GM21447 (cell line): ENCODE data around the gene KAT2B.
A peak's percentile ranks its signal among the peaks of the same experiment; 100 is the strongest.

ENCODE experiments used
- ATAC-seq: cut with Tn5 transposase; IDR thresholded peaks from one replicate; pipeline ENCODE4 v1.9.1; 2021; ENCODE audit not compliant: unreplicated experiment

The KAT2B gene

DNA sequence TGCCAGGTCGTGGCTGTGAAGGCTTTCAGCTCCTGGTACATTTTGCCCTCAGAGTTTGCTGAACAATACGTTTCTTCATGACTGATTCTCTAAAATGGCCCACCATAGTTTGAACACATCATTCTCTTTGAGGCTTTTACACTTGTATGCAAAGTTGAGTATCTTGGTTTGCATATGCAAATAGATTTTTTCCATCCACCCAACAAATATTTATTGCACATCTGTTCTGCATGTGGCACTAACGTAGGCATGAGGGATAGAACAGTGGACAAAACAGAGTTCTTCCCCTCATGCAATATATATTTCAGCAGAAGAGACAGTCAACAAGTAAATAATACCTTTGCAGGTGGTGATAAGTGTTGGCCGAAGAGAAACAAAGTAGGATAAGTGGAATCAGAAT is 55.2 kb downstream of the KAT2B start:
- no peak for ATAC-seq

DNA sequence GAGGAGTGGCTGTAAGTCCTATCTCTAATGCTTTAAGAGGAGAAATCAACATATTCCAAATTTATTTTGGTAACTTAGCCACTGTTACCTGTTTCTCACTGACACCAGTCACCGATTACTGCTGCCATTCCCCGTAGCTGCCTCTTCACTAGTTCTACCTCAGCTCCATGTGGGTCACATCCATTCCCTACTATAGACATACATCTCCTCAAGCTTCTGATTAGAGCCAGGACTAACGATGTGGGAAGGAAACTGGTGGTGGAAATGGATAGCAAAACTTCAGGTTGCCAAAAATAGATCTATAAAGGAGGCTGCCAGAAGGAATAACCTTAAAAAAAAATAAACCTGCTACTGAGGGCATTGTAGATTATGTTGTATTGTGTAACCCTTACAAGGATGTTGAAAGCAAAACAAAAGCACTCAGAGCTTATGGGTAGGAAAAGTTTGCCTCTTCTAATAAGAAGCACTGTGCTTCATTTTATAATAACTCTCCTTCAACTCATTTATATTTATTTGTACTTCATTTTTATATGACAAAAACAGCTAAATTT is 56.0 kb downstream of the KAT2B start:
- no peak for ATAC-seq

DNA sequence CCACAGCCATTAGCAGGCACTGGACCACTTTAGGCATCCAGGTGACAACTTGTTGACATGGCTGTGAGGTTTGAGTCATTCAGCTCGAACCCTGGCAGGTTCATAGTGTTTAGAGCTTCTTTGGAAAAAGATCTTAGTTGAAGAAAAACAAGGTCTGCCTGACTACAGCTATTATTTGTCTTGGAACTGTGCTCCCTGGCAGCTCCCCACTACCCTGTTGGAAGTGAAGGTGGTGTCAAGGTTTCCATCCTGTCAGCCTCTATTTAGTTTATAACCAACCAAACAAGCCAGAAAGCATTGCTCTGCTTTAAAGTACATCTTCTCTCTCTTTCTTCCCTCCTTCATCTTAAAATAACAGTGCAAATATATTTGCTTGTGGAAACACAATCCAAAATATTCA is 56.8 kb downstream of the KAT2B start:
- no peak for ATAC-seq

DNA sequence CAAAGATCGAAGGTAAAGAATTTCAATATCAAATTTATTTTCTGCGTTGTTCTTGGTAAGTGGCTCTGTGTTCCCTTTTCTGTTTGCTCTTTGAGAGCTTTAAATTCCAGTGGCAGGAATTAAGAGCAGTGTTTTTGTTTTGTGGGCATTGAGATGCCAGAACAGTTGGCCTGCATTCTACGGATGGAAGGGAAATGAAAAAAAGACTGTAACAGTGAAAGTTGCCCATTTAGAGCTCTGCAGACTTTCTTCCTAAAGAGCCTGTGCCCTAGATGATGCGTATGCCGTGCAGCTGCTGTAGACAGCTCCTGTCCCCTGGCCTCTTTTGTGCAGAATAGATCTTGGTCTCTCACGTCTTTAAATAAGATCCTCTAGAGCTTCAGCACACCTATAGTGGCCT is 58.8 kb downstream of the KAT2B start:
- no peak for ATAC-seq

DNA sequence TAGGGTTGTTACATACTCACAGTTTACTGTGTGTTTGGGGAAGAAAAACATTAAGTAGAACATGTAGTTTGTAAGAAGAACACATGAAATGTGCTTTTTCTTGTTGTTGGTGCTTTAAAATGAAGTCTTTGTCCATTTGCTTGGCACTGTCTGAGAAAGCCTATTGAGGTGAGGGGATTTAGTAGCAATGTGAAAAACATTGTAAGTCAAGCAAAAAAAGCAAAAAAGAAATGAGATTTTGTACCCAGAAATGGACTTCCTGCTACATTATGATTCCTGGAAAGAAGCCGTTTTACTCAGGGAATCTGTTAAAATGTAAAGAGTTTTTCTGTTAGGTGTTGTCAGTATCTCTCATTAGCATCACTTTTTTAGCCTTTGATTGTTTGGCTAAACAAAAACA is 59.9 kb downstream of the KAT2B start:
- no peak for ATAC-seq

DNA sequence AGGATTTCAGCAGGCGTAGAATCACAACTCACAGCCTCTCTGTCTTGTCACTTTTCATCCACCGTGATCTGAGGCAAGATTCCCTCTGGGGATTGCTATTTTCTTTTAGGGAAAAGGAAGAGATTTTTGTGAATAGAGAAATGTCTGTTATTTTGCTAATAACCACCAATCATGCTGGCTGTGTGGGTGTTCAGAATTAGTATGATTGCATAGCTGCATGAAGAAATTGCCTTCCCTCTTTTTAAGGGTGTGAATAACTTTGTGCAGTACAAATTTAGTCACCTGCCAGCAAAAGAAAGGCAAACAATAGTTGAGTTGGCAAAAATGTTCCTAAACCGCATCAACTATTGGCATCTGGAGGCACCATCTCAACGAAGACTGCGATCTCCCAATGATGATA is 60.8 kb downstream of the KAT2B start:
- ATAC-seq, result no peak

DNA sequence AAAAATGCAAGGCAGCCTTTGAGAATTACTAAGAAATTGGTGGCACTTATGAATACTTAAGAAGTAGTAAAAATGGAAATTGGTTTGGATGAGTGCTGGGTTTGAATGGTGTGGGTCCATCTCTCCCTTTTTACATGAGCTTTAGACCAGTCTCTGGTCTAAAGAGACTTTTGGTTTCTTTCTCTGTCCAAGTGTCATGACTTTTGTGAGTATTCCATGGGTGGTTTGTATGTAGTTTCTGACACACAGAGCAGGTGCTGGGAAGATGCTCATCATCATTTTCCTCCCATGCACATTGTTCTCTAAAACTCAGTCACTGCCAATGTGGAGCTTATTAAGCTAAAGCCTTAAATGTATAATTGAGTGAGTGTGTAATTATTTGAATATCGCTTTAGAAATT is 63.5 kb downstream of the KAT2B start:
- ATAC-seq, result peak; percentile 44

DNA sequence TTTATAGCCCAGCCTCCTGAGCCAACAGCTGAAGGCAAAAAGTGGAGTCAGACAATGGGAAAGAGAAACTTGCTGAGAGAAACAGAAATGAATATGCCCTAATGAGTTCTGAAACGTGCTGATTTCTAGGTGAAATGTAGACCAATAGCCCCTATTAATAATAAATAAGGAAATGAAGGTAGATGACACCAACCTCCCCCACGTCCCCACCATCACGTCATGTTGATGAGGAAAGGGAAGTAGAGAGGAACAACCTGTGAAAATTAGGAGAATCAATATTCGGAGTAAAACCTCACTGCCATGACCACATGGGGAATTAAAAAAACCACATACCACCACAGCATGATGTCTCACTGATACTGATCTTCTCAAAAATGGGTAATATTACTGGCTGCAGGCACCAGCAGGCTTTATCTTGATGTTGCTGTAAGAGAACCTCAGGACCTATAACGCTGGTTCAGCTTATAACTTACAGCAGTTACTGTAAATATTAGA is 64.0 kb downstream of the KAT2B start:
- peak; percentile 68 for ATAC-seq

DNA sequence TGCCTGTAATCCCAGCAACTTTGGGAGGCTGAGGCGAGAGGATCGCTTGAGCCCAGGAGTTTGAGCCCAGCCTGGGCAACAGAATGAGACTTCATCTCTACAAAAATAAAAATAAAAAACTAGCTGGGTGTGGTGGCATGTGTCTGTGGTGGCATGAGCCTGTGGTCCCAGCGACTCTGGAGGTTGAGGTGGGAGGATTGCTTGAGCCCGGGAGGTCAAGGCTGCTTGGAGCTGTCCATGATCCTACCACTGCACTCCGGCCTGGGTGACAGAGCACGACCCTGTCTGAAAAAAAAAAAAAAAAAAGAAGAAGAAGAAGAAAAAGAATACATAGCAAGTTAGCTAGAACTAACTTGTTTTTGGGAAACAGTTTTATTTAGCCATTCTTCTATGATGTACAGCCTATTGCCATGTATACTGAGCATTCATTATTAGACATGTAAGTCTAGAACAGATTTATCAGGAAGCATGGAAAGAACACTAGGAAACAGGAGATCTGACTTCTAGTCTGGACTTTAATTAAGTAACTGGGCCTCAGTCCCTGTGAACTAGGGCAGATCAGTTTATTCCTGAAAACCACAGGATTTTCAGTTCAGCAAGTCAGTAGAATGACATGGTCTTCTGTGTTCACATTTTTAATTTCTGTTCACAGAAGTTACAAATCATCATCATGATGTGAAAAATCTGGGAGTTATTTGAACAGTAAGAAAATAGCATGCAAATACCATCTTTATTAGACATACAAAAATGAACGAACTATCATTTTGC is 65.5 kb downstream of the KAT2B start:
- no peak for ATAC-seq

DNA sequence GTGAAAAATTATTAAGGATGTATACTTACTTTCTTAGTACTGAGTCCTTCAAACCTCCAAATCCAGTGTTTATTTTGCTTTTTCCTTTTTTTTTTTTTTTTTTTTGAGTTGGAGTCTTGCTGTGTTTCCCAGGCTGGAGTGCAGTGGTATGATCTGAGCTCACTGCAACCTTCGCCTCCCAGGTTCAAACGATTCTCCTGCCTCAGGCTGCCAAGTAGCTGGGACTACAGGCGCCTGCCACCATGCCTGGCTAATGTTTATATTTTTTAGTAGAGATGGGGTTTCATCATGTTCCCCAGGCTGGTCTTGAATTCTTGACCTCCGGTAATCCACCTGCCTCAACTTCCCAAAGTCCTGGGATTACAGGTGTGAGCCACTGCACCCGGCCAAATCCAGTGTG is 67.5 kb downstream of the KAT2B start:
- ATAC-seq, result no peak

DNA sequence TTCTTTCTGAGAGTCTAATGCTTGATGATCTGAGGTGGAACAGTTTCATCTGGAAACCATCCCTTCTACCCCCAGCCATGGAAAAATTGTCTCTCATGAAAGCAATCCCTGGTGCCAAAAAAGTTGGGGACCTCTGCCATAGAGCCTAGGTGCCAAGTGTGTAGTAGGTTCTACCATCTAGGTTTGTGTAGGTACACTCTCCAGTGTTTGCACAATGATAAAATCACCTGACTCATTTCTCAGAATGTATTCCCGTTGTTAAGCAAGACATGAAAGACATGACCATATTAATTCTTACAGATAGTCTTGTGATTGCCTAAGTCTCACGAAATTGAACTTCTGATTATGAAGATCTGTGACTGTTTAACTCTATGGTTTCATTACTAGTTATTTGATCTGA is 68.6 kb downstream of the KAT2B start:
- no peak for ATAC-seq

DNA sequence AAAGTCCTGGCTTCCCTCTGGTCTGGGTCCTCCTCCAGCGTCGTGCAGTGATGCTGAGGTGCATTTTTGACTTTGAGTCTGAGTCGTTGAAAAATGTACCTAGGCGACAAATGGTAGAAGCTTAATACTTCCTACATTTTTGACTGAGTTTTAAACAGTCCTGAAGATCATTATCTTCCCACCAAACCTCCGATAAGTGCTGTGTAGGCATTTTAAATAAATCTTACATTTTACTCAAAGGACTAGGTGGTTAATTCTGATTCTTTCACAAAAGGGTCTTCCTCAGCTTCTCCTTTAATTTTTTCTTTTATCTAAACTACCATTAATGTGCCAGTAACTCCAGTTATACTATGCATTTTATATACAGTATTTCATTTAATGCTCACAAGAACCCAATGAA is 70.6 kb downstream of the KAT2B start:
- ATAC-seq, result no peak

DNA sequence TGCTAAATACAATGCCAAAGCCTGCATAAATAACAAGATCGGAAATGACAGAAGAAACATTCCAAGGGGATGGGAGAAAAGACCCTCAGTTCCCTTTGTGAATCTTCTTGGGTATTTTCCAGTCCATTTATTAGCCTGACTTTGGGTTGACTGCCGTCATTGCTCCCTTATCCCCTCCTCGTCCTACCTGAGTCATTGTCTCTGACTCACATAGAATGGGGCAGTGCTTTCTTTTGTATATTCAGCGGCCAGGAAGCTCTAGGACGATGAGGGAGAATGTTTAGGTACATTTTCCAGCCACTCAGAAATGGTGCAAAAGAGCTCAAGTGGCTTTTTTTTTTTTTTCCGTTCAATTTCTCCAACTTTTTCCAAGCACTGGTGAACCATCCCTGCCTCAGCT is 71.6 kb downstream of the KAT2B start:
- no peak for ATAC-seq

DNA sequence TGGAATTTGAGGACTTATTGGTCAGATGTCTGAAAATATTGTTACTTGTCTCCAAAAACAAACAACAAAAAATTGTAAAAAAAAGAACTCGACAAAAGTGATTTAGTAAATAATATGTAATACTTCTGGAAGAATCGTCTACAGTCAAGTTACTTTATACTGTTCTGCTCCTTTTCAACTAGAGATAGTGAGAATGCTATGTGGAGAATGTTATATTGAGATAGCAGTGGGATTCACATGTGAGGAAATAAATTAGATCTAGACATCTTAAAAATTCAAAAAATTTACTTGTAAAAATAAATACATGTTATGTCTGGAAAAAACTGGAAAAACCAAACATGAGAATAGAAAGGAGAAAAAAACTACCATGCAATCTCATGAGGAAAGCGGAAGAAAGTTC is 80.8 kb downstream of the KAT2B start:
- no peak for ATAC-seq

DNA sequence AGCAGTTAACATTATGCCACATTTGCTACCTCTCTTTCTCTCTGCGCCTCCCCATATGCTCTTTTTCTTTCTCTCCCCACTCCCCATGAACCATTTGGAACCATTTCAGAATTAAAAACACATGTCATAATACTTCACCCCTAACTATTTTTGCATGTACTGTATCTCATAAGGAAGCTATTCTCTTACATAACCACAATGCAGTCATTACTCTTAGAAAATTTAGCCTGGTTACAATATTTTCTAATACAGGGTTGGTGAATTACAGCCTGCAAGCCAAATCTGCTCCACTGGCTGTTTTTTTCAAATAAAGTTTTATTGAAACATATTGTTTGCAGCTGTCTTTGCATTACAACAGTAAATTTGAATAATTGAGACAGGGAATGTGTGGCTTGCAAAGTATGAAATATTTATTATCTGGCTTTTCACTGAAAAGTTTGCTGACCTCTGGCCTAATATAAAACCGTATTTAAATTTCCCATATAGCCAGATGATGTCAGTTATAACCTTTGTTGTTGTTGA is 82.9 kb downstream of the KAT2B start:
- ATAC-seq, result no peak

DNA sequence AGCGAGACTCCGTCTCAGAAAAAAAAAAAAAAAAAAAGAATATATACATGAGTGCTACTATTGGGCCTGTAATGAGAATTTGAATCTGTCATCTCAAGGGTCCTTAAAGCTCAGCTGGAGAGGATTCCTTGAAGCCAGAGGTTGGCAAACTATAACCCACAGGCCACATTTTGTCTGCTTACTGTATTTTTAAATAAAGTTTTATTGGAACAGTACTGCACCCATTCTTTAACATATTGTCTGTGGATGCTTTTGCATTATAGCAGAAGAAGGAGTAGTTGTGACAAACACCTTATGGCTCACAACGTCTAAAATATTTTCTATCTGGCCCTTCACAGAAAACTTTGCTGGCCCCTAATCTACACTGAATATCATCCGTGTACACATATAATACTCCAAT is 85.0 kb downstream of the KAT2B start:
- ATAC-seq, result no peak

DNA sequence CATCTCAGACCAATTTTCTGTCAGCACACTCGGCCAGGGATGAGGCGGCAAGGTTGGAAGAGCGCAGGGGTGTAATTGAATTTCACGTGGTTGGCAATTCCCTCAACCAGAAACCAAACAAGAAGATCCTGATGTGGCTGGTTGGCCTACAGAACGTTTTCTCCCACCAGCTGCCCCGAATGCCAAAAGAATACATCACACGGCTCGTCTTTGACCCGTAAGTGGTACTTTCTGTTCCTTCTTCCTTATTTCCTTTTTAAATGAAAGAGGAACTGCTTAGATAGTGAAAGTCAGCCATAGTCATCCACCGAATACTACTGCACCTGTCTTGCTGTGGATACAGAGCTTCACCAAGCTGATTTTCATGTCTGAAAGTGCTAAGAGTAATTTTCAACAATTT is 85.7 kb downstream of the KAT2B start:
- ATAC-seq, result peak; percentile 100

DNA sequence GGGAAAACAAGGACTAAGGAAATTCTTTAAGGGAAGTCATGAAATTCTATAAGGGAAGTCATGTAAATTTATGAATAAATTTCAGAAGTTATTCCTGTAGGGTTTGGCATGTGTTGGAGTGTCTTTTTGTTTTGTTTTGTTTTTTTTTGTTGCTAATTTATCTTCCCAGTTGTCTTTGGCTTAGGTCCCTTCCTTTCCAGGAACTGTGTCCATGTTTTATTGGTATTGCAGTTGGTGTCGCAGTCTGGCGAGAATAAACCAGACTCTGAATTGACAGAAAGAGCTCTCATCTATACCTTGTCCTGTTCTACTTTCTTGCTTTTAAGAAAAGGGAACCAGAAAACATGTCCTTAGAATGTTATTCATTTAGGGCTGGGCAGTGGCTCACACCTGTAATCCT is 88.1 kb downstream of the KAT2B start:
- no peak for ATAC-seq

DNA sequence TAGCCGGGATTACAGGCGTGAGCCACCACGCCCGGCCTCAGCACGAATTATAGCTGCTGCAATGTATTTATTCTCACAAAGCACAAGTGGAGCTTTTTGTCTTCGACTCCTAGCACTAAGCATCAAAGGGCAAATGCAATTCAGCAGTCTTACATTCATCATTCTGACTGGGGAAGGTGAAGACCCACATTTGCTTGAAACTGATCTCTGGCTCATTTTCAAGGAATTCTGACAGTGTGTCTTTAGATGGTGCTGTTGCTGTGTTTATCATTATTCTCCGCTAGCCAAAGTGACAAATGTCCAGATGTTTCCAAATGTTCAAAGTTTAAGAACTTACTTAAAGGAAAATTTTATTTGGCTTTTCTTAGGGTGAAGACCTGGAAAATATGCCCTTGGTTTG is 89.9 kb downstream of the KAT2B start:
- ATAC-seq, result no peak

DNA sequence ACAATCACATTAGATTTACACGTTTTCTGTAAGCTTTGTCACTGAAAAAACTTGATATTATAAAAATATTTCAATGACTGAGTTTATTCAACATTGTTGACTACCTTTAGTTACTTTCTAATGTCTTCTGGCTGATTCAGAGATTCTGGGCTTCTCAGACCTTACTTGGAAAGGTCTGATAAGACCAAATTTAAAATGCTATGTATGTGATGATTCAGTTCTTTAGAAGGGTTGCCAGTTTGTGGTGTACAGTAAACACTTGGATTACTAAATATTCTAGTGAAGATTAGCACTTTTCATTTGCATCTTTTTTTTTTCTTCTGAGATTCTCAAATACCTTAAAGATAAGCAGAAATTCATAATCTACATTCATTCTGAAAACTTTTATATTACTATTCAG is 96.0 kb downstream of the KAT2B start:
- ATAC-seq, result no peak

DNA sequence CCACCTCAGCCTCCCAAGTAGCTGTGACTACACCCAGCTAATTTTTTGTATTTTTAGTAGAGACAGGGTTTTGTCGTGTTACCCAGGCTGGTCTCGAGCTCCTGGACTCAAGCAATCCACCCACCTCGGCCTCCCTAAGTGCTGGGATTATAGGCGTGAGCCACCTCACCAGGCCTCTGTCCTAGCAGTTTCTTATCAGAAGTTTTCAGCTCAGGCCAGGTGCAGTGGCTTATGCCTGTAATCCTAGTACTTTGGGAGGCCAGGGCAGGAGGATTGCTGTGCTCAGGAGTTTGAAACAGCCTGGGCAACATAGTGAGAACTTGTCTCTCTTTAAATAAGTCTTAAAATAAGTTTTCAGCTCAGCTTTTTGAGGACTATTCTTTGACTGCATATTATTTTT is 97.4 kb downstream of the KAT2B start:
- no peak for ATAC-seq

DNA sequence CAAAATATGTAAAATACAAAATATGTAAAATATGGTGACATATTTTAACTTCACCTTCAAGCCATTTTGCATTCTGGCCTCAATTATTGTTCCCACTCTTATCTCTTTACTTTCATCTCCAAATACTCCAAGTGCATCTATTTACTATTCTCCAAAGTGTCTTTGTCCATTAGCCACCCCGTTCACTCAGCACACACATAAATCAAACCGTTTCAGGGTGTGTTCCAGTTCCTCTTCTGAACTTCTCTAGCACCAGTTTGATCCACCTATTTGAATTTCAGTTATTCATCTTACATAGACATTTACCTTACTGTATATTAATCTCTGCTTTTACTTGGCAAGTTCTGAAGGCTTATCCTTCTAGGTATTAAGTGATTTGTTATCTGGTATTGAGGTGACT is 100.6 kb downstream of the KAT2B start:
- no peak for ATAC-seq

DNA sequence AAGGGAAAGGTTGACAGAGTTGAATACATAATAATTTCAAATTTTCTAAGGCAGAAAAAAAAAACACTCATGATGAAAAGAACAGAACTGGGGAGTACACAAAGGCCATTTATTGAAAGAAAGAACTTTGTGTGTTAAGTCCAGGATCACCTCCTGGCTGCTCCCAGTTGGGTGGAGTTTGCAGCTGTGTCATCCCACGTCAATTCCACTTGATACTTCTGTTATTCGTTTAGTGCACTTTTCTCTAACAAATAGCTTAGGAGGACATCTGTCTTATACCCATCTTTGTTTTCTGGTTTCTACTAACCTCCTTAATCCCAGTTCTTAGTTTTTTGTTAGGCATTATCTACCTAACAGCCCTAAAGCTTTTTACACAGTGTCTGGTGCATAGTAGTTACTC is 101.1 kb downstream of the KAT2B start:
- ATAC-seq, result no peak
